Measurements from ENCODE around the gene GPC6.

The GPC6 gene

GRCh38 chr13:93714171-93714570 lies 487.6 kb downstream of the GPC6 start:
- Histone ChIP-seq H3K4me3 (ENCODE audit: low read length in 2 of 2) (no peak overlapping the region), H3K9me3 (ENCODE audit: control insufficient read depth in 2 of 2, low read length in 2 of 2) (no peaks in the 10 kb centered on the region), H3K36me3 (ENCODE audit: control insufficient read depth in 2 of 2, insufficient read depth in 2 of 2, low read length in 2 of 2) (no peaks in the 10 kb centered on the region), H3K27ac (ENCODE audit: low read depth in 2 of 2, low read length in 2 of 2) (no peak overlapping the region), H3K27me3 (ENCODE audit: control insufficient read depth in 2 of 2, insufficient read depth in 2 of 2, low read length in 2 of 2) (no peaks in the 10 kb centered on the region), H3K9ac (ENCODE audit: low read depth in 1 of 2, low read length in 2 of 2) (no peak overlapping the region), H3K4me1 (ENCODE audit: control insufficient read depth in 2 of 2, insufficient read depth in 2 of 2, low read length in 2 of 2) (no peaks in the 10 kb centered on the region)

- no peaks in the 10 kb centered on the region for H3K4me1 ChIP-seq (ENCODE audit: control insufficient read depth in 2 of 2, insufficient read depth in 2 of 2, low read length in 2 of 2)
- no peak overlapping the region for H3K27ac ChIP-seq (ENCODE audit: low read depth in 2 of 2, low read length in 2 of 2)
- no peak overlapping the region for H3K9ac ChIP-seq (ENCODE audit: low read depth in 1 of 2, low read length in 2 of 2)
- H3K4me3 ChIP-seq (ENCODE audit: low read length in 2 of 2), result no peak overlapping the region
- no peaks in the 10 kb centered on the region for H3K27me3 ChIP-seq (ENCODE audit: control insufficient read depth in 2 of 2, insufficient read depth in 2 of 2, low read length in 2 of 2)
- H3K36me3 ChIP-seq (ENCODE audit: control insufficient read depth in 2 of 2, insufficient read depth in 2 of 2, low read length in 2 of 2), result no peaks in the 10 kb centered on the region
- H3K9me3 ChIP-seq (ENCODE audit: control insufficient read depth in 2 of 2, low read length in 2 of 2), result no peaks in the 10 kb centered on the region
Observed at GRCh38 chr13:93715866-93716265, 489.3 kb downstream of the GPC6 start.

- Histone ChIP-seq H3K36me3 (ENCODE audit: control insufficient read depth in 2 of 2, insufficient read depth in 2 of 2, low read length in 2 of 2) (no peaks in the 10 kb centered on the region), H3K27me3 (ENCODE audit: control insufficient read depth in 2 of 2, insufficient read depth in 2 of 2, low read length in 2 of 2) (no peaks in the 10 kb centered on the region), H3K9ac (ENCODE audit: low read depth in 1 of 2, low read length in 2 of 2) (no peak overlapping the region), H3K9me3 (ENCODE audit: control insufficient read depth in 2 of 2, low read length in 2 of 2) (no peaks in the 10 kb centered on the region), H3K4me3 (ENCODE audit: low read length in 2 of 2) (no peak overlapping the region), H3K27ac (ENCODE audit: low read depth in 2 of 2, low read length in 2 of 2) (no peak overlapping the region), H3K4me1 (ENCODE audit: control insufficient read depth in 2 of 2, insufficient read depth in 2 of 2, low read length in 2 of 2) (no peaks in the 10 kb centered on the region)
Observed at GRCh38 chr13:93716623-93717022, 490.0 kb downstream of the GPC6 start.

DNA sequence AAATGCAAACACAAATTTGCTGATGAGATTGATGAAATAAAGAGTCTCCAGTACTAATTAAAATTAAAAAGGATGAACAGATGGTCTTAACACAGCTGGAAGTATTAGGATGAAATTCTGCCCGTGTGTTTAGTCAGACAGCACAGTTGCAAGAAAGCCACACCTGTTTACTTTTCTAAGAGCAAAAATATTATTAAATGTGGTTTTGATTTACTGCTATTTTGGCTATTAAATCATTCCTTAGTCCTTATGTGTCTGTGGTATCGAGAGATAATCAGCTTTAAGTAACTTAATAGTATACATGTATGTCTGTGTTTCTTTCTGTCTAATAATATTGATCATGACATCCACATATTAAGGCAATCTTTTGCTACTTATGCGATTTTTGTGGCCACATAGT lies 494.9 kb downstream of the GPC6 start:
- H3K27me3 ChIP-seq (ENCODE audit: control insufficient read depth in 2 of 2, insufficient read depth in 2 of 2, low read length in 2 of 2), result no peaks in the 10 kb centered on the region
- H3K4me1 ChIP-seq (ENCODE audit: control insufficient read depth in 2 of 2, insufficient read depth in 2 of 2, low read length in 2 of 2), result no peaks in the 10 kb centered on the region
- H3K9me3 ChIP-seq (ENCODE audit: control insufficient read depth in 2 of 2, low read length in 2 of 2), result no peaks in the 10 kb centered on the region
- H3K4me3 ChIP-seq (ENCODE audit: low read length in 2 of 2), result no peak overlapping the region
- H3K27ac ChIP-seq (ENCODE audit: low read depth in 2 of 2, low read length in 2 of 2), result no peak overlapping the region
- no peak overlapping the region for H3K9ac ChIP-seq (ENCODE audit: low read depth in 1 of 2, low read length in 2 of 2)
- H3K36me3 ChIP-seq (ENCODE audit: control insufficient read depth in 2 of 2, insufficient read depth in 2 of 2, low read length in 2 of 2), result no peaks in the 10 kb centered on the region

DNA sequence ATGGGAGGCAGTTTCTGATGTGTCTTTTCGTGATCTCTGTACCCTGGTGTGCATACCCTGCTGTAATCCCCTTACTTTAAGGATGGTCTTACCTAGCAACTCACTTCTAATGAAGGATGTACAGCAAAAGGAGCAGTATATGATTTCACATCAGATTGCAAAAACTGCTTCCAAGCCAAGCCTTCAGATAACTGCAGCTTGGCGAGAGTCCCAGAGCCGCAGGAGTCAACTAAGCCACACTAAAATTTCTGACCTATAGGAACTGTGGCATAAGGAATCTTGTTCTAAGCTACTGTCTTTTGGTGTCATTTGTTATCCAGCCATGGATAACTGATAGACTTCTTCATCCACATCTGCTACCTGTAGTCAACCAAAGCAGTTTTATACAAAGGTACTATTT lies 496.7 kb downstream of the GPC6 start:
- H3K36me3 ChIP-seq (ENCODE audit: control insufficient read depth in 2 of 2, insufficient read depth in 2 of 2, low read length in 2 of 2), result no peaks in the 10 kb centered on the region

DNA sequence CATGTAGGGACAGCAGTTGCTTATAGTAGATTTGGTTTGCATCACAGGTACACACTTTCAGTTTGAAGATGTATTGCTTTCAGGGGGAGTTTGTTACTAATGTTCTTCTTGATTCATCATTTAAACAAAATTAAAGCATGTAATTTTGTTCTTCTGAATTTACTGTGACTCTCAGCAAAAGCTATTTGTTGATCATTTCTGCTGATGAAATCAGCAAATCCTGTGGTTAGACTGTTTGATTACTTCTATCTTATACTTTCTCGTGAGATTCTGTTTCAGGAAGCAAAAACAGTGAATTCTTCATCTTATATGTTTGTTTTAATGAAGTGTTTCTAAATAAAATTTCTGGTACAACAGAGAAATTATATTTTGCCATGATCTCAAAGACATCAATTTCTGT lies 497.6 kb downstream of the GPC6 start:
- no peak overlapping the region for H3K4me3 ChIP-seq (ENCODE audit: low read length in 2 of 2)

More for the DNA sequence above, 496.7 kb downstream of the GPC6 start:
- no peaks in the 10 kb centered on the region for H3K4me1 ChIP-seq (ENCODE audit: control insufficient read depth in 2 of 2, insufficient read depth in 2 of 2, low read length in 2 of 2)
- H3K9me3 ChIP-seq (ENCODE audit: control insufficient read depth in 2 of 2, low read length in 2 of 2), result no peaks in the 10 kb centered on the region
- H3K27ac ChIP-seq (ENCODE audit: low read depth in 2 of 2, low read length in 2 of 2), result no peak overlapping the region
- H3K4me3 ChIP-seq (ENCODE audit: low read length in 2 of 2), result no peak overlapping the region
- no peak overlapping the region for H3K9ac ChIP-seq (ENCODE audit: low read depth in 1 of 2, low read length in 2 of 2)
- no peaks in the 10 kb centered on the region for H3K27me3 ChIP-seq (ENCODE audit: control insufficient read depth in 2 of 2, insufficient read depth in 2 of 2, low read length in 2 of 2)

DNA sequence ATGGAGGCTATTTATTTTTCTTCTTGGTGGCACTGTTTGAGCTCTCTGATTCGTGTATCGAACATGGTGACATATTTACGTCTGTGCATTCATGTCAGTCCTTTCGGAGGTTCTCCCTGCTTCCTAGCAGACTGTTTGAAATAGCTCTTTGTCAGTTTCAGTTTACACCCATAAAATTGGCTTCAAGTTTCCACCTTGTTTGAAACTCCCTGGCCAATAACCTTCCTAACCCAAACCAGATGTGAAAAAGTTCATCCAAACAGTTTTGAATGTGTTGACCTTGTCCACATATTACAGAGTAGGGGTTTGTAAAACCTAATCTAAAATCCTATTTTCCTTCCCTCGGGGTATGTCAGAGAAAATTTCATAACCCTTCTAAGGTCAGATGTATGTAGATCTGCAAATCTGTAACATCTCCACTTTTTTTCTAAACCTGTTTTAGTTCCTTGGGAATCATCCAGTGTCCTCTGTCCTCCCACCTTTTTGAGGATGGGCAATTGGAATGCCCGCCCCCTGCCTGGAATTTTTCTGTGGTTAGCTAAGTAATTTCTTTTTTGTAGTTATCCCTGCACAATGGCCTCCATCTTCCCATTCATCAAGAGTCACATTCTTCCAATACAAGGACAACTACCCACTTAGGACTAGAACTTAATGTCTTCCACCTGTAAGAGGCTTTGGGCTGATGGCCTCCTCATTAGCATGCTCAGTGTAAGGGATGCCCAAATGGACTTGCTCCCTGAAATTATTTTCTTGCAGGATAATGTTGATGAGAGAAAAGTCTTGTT lies 499.8 kb downstream of the GPC6 start:
- no peak overlapping the region for H3K27ac ChIP-seq (ENCODE audit: low read depth in 2 of 2, low read length in 2 of 2)
- H3K4me1 ChIP-seq (ENCODE audit: control insufficient read depth in 2 of 2, insufficient read depth in 2 of 2, low read length in 2 of 2), result no peaks in the 10 kb centered on the region
- no peaks in the 10 kb centered on the region for H3K27me3 ChIP-seq (ENCODE audit: control insufficient read depth in 2 of 2, insufficient read depth in 2 of 2, low read length in 2 of 2)
- no peak overlapping the region for H3K9ac ChIP-seq (ENCODE audit: low read depth in 1 of 2, low read length in 2 of 2)
- no peak overlapping the region for H3K4me3 ChIP-seq (ENCODE audit: low read length in 2 of 2)
- H3K9me3 ChIP-seq (ENCODE audit: control insufficient read depth in 2 of 2, low read length in 2 of 2), result no peaks in the 10 kb centered on the region
- H3K36me3 ChIP-seq (ENCODE audit: control insufficient read depth in 2 of 2, insufficient read depth in 2 of 2, low read length in 2 of 2), result no peaks in the 10 kb centered on the region

More for the DNA sequence above, 497.6 kb downstream of the GPC6 start:
- no peaks in the 10 kb centered on the region for H3K27me3 ChIP-seq (ENCODE audit: control insufficient read depth in 2 of 2, insufficient read depth in 2 of 2, low read length in 2 of 2)
- H3K36me3 ChIP-seq (ENCODE audit: control insufficient read depth in 2 of 2, insufficient read depth in 2 of 2, low read length in 2 of 2), result no peaks in the 10 kb centered on the region
- H3K9me3 ChIP-seq (ENCODE audit: control insufficient read depth in 2 of 2, low read length in 2 of 2), result no peaks in the 10 kb centered on the region
- H3K4me1 ChIP-seq (ENCODE audit: control insufficient read depth in 2 of 2, insufficient read depth in 2 of 2, low read length in 2 of 2), result no peaks in the 10 kb centered on the region
- no peak overlapping the region for H3K27ac ChIP-seq (ENCODE audit: low read depth in 2 of 2, low read length in 2 of 2)
- H3K9ac ChIP-seq (ENCODE audit: low read depth in 1 of 2, low read length in 2 of 2), result no peak overlapping the region

DNA sequence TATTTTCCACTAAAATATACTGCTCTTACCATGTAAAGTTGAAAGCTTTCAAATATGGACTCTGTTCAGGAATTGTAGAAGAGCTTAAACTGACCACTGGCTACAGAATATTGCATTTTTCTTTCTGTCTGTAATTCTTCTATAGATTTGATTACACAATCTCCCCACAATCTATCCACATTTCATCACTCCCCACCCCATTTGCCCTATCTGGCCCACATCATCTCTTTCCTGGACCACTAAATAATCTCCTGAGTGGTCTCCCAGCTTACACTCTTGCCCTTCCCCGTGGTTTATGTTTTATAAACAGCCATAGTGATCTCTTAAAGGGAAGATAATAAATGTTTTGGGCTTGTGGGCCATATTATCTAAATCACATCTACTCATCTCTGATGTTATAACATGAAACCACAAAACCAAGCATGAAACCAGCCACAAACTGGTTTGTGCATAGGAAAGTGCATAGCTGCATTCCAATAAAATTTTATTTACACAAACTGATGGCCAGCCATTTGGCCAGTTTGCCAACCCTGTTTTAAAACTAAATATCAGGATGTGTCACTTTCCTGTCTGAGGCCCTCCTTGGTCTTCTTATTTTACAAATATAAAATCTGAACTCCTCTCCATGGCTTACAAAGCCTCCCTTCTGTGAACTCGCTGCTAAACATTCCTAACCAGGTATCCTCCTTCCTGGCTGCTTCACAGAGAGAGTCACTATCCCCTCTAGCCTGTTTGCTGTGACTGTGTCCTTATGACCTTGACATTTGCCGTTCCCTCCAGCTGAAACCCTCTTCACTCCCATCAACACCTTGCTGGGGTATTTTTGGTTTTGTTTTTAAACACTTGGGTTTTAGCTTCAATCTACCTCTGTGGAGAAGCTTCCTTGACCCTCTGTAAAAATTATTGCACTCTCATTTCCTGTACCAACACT lies 500.9 kb downstream of the GPC6 start:
- Histone ChIP-seq H3K9me3 (ENCODE audit: control insufficient read depth in 2 of 2, low read length in 2 of 2) (no peaks in the 10 kb centered on the region), H3K36me3 (ENCODE audit: control insufficient read depth in 2 of 2, insufficient read depth in 2 of 2, low read length in 2 of 2) (no peaks in the 10 kb centered on the region), H3K27ac (ENCODE audit: low read depth in 2 of 2, low read length in 2 of 2) (no peak overlapping the region), H3K9ac (ENCODE audit: low read depth in 1 of 2, low read length in 2 of 2) (no peak overlapping the region), H3K4me3 (ENCODE audit: low read length in 2 of 2) (no peak overlapping the region), H3K27me3 (ENCODE audit: control insufficient read depth in 2 of 2, insufficient read depth in 2 of 2, low read length in 2 of 2) (no peaks in the 10 kb centered on the region), H3K4me1 (ENCODE audit: control insufficient read depth in 2 of 2, insufficient read depth in 2 of 2, low read length in 2 of 2) (no peaks in the 10 kb centered on the region)

DNA sequence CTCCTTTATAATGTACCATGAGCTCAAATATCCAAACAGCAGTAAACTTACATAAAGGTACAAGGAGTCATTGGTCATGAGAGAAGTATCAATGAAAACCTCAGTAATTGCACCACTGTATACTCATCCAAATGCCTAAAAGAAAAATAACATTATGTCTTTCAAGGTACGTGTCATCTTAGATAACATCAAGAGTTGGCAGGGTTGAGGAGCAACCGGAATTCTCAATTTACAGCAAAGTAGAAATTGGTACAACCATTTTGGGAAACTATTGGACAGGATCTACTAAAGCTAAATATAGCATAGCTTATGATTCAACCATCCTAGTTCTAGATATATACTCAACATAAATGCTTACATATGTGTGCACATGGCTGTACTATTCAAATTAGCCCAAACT lies 502.8 kb downstream of the GPC6 start:
- H3K36me3 ChIP-seq (ENCODE audit: control insufficient read depth in 2 of 2, insufficient read depth in 2 of 2, low read length in 2 of 2), result no peaks in the 10 kb centered on the region
- no peaks in the 10 kb centered on the region for H3K9me3 ChIP-seq (ENCODE audit: control insufficient read depth in 2 of 2, low read length in 2 of 2)
- H3K9ac ChIP-seq (ENCODE audit: low read depth in 1 of 2, low read length in 2 of 2), result no peak overlapping the region
- no peak overlapping the region for H3K27ac ChIP-seq (ENCODE audit: low read depth in 2 of 2, low read length in 2 of 2)
- no peak overlapping the region for H3K4me3 ChIP-seq (ENCODE audit: low read length in 2 of 2)
- H3K27me3 ChIP-seq (ENCODE audit: control insufficient read depth in 2 of 2, insufficient read depth in 2 of 2, low read length in 2 of 2), result no peaks in the 10 kb centered on the region
- H3K4me1 ChIP-seq (ENCODE audit: control insufficient read depth in 2 of 2, insufficient read depth in 2 of 2, low read length in 2 of 2), result no peaks in the 10 kb centered on the region

GRCh38 chr13:93730780-93731179 lies 504.2 kb downstream of the GPC6 start:
- H3K27ac ChIP-seq (ENCODE audit: low read depth in 2 of 2, low read length in 2 of 2), result no peak overlapping the region

More at GRCh38 chr13:93730780-93731179, 504.2 kb downstream of the GPC6 start:
- H3K36me3 ChIP-seq (ENCODE audit: control insufficient read depth in 2 of 2, insufficient read depth in 2 of 2, low read length in 2 of 2), result no peaks in the 10 kb centered on the region
- H3K9me3 ChIP-seq (ENCODE audit: control insufficient read depth in 2 of 2, low read length in 2 of 2), result no peaks in the 10 kb centered on the region
- H3K4me1 ChIP-seq (ENCODE audit: control insufficient read depth in 2 of 2, insufficient read depth in 2 of 2, low read length in 2 of 2), result no peaks in the 10 kb centered on the region
- H3K4me3 ChIP-seq (ENCODE audit: low read length in 2 of 2), result no peak overlapping the region
- H3K27me3 ChIP-seq (ENCODE audit: control insufficient read depth in 2 of 2, insufficient read depth in 2 of 2, low read length in 2 of 2), result no peaks in the 10 kb centered on the region
- H3K9ac ChIP-seq (ENCODE audit: low read depth in 1 of 2, low read length in 2 of 2), result no peak overlapping the region
